AG04449 (cell line): ENCODE results near the gene RMND5B.

Source experiments
- CTCF ChIA-PET: fragments of 350-600 bp; formaldehyde crosslinking; extraction: SDS; loops from one replicate; lab custom pipeline; 2021; ENCODE audit warnings: antibody characterized with exemption; lab: Yijun Ruan, JAX
- POLR2A ChIA-PET: fragments of 400-600, 350-600 bp; formaldehyde crosslinking; extraction: SDS; loops from one replicate; lab custom pipeline; 2020; ENCODE audit warnings: antibody characterized with exemption, inconsistent platforms; lab: Yijun Ruan, JAX
- DNase-seq: peaks from one replicate; pipeline ENCODE4 v3.0.0-alpha.2; 2010; ENCODE audit warnings: low read depth, low spot score
- H3K4me3 ChIP-seq: 2 replicates; pipeline ENCODE4 v1.5.1; 2011; ENCODE audit warnings: low read depth, mild to moderate bottlenecking, control low read depth, low read length
- TF ChIP-seq, protein P1 (sequence below): IDR thresholded peaks from one replicate; pipeline ENCODE4 v1.5.1; 2011; ENCODE audit warnings: mild to moderate bottlenecking, moderate library complexity, low read length, control low read depth, inconsistent platforms; ENCODE audit not compliant: insufficient read depth; ENCODE audit errors: missing control alignments

The RMND5B gene

GRCh38 chr5:178115136-178115813 is 15.5 kb upstream of the RMND5B start:
- ChIA-PET POLR2A (no interaction called here), CTCF (interaction anchor here (1.2 kb wide), 1 partner anchor 14 kb away, joined by 3 read pairs; no protein-coding TSS in a partner anchor)
- H3K4me3 ChIP-seq, result no peak overlapping the region
- DNase-seq, result no peak
- TF ChIP-seq, protein P1, sequence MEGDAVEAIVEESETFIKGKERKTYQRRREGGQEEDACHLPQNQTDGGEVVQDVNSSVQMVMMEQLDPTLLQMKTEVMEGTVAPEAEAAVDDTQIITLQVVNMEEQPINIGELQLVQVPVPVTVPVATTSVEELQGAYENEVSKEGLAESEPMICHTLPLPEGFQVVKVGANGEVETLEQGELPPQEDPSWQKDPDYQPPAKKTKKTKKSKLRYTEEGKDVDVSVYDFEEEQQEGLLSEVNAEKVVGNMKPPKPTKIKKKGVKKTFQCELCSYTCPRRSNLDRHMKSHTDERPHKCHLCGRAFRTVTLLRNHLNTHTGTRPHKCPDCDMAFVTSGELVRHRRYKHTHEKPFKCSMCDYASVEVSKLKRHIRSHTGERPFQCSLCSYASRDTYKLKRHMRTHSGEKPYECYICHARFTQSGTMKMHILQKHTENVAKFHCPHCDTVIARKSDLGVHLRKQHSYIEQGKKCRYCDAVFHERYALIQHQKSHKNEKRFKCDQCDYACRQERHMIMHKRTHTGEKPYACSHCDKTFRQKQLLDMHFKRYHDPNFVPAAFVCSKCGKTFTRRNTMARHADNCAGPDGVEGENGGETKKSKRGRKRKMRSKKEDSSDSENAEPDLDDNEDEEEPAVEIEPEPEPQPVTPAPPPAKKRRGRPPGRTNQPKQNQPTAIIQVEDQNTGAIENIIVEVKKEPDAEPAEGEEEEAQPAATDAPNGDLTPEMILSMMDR, result no peak

GRCh38 chr5:178115814-178116142 is 15.0 kb upstream of the RMND5B start:
- H3K4me3 ChIP-seq, result no peak overlapping the region
- ChIA-PET CTCF (no interaction called here), POLR2A (no interaction called here)
- TF ChIP-seq, protein P1, result no peak
- no peak for DNase-seq

DNA sequence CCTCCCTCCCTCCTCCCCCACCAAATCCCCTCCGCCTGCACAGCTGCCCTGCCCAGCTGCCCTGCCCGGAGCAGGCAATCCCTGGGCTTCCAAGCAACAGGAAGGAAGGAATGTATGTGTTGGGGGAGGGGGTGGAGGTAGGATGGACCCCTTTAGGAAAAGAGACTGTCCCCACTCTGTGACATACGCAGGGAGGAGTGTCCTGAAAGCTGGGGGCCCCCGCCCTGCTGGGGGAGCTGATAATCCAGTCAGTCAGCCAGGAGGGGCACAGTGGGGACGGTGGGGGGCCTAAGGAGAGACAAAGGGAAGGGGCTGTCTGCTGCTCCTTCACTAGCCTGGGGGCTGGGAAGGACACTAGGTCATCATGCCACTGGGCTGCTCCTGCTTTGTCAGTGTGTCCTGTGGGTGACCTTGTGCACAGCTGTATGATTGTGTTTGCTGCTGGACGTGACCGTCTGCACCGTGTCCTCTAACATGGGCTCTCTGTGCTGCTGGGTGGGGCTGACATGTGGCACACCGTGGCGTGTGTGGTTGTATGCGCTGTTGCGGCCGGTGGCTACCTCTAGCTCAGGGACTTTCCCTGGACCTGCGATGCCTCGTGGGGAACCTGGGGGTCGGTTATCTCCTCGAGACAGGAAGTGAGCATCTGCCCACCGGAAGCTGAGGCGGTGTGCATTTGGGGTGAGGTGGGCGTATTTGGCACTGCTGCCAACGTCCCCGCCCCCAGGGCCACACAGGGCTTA is 14.5 kb upstream of the RMND5B start:
- no peak overlapping the region for H3K4me3 ChIP-seq
- DNase-seq, result no peak
- ChIA-PET POLR2A (no interaction called here), CTCF (no interaction called here)
- TF ChIP-seq, protein P1, result no peak

DNA sequence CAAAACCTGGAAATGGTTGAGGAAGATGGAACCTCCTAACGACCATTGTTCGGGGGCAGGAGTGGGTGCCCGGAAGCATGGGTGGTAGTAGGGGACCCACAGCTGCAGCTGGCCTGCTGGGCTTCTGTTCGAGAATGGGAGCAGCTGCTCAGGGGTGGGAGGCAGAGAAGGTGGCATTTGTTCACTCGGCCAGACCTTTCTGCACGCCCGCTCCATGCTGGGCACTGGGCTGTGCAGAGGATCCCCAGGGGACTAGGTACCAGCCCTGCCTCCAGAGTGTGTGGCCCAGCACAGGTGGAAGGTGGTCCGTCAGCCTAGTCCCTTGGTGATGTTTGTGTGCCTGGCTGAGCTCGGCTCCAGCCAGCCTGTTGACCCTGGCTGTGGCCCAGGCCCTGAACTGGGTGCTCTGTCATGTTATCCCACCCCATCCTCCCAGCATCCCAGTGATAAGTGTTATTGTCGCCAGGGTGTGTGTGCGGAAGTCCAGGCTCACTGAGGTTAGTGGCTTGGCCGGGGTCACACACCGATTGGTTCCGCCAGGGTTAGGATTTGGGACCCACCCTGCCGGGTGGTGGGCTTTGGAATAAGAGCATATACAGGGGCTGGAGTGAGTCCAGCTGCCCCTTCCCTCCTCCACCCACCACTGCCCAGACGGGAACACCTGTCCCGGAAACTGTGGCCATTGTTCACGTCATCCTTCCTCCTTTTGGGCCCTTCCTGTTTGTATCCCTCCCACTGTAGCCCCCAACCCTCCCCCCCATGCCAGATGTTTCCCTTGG is 12.7 kb upstream of the RMND5B start:
- no peak overlapping the region for H3K4me3 ChIP-seq
- ChIA-PET CTCF (no interaction called here), POLR2A (no interaction called here)
- DNase-seq, result no peak
- TF ChIP-seq, protein P1, result no peak

GRCh38 chr5:178119915-178120606 is 10.8 kb upstream of the RMND5B start:
- TF ChIP-seq, protein P1, result no peak
- ChIA-PET CTCF (interaction anchor here (1.0 to 1.7 kb wide), 2 partner anchors 10 to 57 kb away, joined by 4 to 9 read pairs; partner anchors contain the start of gene RMND5B), POLR2A (interaction anchor here (0.8 kb wide), 1 partner anchor 31 kb away, joined by 3 read pairs; no protein-coding TSS in a partner anchor)
- H3K4me3 ChIP-seq, result no peak overlapping the region
- no peak for DNase-seq
